GM19372 (cell line): Measurements from ENCODE around the gene UNKL.

ENCODE experiments used
- ATAC-seq: cut with Tn5 transposase; IDR thresholded peaks from one replicate; pipeline ENCODE4 v1.9.1; 2021; ENCODE audit warnings: mild to moderate bottlenecking, low read depth, moderate library complexity; ENCODE audit not compliant: unreplicated experiment

The UNKL gene

DNA sequence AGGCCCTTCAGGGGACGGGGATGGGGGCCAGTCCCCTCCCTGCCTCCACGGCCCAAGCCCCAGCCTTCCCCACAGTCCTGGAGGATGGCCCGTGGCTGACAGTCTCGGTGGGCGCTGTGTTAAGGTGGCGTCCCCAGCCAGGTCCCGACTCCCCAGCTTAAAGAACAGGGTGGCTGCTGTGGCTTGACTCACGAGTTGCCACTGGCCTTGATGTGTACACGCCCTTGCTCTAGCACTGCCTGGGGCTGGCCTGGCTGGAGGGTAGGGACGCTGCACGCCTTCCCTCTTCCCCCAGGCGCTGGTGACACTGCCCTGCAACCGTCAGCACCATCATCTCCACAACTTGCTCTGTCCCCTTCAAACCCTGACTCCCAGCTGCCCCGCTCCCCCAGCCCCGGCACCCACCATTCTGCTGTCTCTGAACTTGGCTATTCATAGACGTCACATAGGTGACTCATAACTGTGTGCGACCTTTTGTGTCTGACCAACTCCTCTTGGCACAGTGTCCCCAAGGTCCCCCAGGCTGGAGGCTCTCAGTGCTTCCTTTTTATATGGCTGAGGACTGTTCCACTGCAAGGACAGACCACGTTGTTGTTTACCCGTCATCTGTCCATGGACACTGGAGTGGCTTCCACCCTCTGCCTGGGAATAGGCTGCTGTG, 56.5 kb downstream of the UNKL start:
- ATAC-seq = no peak

DNA sequence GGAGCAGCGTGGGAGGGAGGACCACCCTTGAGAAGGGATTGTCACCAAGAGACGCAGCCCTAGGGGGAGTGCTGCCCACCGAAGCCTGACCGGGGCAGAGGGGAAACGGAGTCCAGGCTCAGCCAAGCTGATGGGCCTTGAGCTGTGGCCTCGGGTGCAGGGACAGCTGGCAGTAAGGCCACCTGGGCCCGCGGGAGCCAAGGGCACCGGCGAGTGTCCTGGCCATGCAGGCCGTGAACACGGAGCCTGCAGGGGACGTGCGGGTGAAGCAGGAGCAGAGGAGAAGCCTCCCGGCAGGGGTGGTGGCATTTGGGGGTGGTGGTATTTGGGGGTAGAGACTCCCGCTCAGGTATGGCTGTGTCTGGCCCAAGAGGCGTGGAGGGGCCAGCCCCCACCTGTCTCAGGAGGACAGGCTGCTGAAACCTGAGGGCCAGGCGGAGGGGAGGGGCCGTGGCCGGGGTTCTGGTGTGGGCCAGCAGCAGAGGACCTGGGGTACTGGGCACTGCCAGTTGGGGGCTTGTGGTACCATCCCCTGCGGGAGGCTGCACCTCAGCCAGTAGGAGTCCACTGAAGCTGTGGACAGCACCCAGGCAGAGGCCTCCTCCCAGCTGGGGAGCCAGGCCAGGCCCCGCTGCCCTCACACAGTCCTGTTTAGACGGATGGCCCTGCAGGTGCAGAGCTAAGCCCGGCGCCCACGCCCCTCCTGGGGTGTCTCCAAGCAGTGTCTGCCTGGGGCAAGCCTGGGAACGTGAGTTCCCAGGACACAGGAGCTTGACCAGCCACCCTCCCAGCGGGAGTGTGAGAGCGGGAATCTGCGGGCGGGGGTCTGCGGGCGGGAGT, 58.2 kb downstream of the UNKL start:
- no peak for ATAC-seq

DNA sequence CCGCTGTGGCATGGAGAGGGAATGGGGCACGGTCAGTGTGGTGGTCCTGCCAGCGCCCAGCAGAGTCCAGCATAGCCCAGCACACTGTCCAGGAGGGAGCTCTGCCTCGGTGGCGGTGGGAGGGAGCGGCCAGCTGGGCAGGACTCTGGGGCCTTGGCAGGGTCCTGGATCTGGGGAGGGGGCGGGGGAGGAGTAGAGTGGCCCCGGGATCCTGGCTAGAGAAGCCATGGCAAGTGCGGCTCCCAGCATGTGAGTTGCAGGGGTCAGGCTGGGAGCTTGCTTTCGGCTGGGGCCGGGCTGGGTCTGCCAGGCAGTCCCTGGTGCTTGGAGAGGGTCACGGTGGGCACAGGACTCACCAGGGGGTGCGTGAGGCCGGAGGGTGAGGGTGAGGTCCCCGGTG, 58.9 kb downstream of the UNKL start:
- no peak for ATAC-seq

DNA sequence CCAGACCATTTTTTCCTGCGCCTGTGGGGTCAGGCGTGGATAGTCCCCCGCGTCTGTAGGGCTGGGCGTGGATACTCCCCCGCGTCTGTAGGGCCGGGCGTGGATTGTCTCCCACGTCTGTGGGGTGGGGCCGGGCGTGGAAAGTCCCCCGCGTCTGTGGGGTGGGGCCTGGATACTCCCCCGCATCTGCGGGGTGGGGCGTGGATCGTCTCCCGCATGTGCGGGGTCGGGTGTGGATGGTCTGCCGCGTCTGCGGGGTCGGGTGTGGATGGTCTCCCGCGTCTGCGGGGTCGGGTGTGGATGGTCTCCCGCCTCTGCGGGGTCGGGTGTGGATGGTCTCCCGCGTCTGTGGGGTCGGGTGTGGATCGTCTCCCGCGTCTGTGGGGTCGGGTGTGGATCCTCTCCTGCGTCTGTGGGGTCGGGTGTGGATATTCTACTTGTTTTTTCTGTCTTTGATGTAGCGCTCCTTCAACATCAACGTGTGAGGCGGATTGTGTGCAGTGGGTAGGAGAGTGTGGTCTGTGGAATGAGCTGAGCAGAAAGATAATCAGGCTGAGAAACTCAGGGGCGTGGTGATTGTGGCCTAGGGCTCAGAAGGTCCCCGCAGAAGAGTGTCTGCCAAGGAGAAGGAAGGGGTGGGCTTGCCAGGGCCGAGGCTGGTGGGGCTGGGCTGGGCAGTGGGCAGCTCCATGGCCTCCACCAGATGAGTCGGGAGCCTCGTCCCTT, 59.5 kb downstream of the UNKL start:
- ATAC-seq = no peak

DNA sequence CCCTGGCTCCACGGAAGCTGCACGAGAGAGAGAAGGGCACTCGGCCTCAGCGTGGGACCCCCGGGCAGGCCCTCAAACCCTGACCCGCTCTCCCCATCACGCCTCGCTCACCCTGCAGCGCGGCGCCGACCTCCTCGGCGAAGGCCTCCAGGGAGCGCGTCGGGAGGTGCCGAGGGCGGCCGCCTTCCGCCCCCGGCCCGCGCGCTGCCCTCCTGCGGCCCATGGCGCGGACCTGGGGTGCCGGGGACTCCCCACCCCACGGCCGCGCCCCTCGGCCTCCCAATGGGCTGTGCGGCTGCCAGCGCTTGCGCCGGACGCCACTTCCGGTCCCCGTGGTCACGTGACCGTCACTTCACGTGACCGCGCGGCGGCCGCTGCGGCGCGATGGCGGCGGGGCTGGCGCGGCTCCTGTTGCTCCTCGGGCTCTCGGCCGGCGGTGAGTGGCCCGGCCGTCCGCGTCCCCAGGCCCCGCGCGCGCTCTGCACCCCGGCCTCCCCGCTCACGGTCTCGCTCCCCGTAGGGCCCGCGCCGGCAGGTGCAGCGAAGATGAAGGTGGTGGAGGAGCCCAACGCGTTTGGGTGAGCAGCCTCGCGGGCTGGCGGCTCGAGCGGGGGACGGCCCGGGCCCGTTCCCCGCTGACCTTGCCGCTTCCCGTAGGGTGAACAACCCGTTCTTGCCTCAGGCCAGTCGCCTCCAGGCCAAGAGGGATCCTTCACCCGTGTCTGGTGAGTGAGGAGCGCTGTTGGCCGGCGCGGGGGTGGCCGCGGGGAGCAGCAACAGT, 62.7 kb downstream of the UNKL start, which contains the start of the genes GNPTG and TSR3:
Gene GNPTG, plus strand, starts transcription at position 350 of the 781 bp plus-strand sequence. Its CDS starts 35 bp downstream, at position 385.
Gene TSR3, minus strand, starts transcription at position 297 of the 781 bp plus-strand sequence. Its CDS starts 74 bp downstream, at position 223.
- ATAC-seq = peak; percentile 81

DNA sequence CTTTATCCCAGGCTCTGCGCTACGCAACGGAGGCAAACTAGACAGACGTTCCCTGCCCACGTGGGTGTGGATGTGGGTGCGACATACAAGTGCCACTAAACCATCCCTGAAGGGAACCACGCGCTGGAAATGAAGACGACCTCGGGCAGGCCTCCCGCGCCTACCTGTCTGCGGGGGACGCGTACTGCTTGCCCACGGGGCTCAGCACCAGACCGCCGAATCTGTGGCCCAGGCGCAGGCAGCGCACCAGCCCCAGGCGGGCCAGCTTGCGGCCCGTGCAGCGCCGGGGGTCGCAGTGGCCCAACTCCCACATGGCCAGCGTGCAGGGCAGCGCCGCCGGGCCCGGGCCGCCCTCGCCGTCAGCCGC, 63.3 kb downstream of the UNKL start:
- peak; percentile 32 for ATAC-seq

DNA sequence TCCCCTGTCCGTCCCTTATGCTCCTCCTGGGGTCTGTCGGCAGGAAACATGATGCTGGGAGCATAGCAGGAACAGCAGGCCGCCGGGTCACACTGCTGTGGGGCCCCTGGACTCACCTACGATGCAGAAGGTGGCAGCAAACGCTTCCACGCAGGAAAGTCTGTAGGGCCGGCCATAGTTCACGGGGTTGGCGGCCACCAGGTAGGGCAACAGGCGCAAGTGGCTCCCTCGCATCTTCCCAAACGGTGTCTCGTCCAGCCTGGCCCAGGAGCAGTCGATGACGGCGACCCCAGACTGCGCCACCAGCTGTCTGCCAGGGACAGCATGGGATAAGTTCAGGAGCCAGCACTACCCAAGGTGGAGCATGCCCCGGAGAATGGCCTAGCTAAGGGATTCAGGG, 63.8 kb downstream of the UNKL start:
- ATAC-seq = no peak

DNA sequence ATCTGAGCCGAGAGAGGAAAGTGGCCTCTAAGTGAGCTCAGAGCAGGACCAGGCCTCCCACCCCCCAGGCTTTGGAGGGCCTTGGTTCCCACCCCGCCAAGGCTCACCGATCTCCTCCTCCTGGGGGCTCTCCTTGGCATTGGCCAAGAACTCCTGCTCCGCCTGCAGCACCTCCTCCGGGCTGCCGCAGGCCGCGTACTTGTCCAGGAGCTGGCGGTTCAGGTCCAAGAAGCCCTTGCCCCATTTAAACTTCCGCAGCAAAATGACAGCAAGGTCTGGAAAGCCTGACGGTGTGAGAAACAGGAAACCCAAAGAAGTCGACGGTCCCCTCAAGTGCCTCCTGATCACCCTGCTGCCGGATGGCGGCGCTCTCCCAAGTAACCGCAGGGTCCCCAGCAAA, 64.6 kb downstream of the UNKL start:
- no peak for ATAC-seq

DNA sequence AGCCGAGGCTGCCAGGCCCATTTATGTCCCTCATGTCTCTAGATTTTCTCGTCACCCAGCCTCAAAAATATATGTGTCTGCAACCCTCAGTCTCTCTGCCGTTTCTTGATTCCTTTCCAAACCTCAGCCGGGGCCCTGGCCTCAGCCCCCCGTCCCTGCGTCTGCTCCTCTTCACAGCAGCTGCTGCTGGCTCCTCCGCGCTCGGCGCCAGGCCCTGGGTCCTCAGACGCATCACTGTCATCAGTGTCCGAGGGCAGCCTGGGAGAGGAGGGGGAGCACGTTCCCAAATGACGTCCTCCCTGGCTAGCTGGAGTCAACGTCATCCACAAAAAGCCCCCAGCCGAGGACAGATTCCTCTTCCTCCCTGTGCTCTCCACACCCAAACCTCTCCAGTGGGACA, 65.2 kb downstream of the UNKL start:
- no peak for ATAC-seq

DNA sequence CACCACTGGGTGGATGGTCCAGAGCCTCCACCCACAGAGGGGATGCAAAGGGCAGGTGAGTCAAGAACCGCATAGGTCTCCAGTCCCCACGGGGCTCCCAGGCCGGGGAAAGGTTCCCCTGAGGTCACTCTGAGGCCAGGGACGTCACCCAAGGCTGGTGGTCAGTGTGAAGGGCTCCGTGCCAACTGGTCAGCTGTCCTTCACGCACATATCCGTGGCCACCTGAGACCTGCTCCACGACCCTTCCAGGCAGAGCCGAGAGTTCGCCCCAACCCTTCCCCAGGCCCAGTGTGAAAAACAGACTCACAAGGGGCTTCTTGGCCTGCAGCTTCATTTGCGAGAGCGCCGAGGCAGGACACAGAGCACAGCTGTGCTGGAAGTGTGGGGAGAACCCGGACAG, 65.6 kb downstream of the UNKL start:
- ATAC-seq = no peak

DNA sequence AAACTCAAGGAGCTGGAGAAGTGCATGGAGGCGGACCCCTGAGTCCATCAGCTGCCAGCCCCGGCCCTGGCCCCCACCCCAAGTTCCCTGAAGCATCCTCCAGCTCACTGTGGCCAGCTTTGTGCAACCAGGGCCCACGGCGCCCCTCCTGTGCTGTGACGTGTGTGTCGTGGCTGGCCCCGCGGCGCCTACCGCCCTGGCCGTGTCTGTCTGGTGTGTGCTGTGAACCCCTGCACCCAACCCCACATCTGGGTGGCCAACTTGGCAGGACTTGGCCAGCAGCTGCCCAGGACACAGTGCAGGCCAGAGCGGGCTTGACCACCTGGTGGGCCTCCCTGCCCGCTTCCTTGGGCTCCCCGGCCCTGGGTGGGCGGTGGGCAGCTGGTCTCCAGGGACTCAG, 66.1 kb downstream of the UNKL start:
- no peak for ATAC-seq

DNA sequence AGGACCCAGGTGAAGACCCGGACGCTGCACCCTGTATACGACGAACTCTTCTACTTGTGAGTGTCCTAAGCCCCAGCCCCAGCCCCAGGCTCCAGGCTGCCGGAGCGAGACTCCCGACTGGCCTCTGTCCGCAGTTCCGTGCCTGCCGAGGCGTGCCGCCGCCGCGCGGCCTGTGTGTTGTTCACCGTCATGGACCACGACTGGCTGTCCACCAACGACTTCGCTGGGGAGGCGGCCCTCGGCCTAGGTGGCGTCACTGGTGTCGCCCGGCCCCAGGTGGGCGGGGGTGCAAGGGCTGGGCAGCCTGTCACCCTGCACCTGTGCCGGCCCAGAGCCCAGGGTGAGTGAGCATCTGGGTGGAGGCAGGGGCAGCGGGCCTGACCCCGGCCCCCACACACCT, 66.5 kb downstream of the UNKL start:
- ATAC-seq = no peak

DNA sequence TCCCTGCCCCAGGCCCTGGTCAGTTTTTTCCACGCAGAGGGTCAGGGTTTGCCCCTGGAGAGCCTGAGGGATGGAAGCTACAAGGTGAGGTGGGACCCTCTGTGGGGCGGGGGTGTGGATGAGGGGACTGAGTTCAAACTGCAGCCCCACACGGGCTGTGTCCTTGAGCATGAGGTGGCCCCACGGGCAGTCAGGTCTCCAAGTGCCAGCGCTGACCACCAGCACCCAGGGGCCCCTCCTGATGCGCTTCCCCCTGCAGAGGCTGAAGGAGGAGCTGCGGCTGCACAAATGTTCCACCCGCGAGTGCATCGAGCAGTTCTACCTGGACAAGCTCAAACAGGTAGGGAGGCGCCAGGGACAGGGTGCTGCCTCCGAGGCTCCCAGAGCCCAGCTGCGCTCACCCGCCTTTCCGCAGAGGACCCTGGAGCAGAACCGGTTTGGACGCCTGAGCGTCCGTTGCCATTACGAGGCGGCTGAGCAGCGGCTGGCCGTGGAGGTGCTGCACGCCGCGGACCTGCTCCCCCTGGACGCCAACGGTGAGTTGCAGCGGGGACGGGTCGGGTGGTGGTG, 67.1 kb downstream of the UNKL start:
- no peak for ATAC-seq

DNA sequence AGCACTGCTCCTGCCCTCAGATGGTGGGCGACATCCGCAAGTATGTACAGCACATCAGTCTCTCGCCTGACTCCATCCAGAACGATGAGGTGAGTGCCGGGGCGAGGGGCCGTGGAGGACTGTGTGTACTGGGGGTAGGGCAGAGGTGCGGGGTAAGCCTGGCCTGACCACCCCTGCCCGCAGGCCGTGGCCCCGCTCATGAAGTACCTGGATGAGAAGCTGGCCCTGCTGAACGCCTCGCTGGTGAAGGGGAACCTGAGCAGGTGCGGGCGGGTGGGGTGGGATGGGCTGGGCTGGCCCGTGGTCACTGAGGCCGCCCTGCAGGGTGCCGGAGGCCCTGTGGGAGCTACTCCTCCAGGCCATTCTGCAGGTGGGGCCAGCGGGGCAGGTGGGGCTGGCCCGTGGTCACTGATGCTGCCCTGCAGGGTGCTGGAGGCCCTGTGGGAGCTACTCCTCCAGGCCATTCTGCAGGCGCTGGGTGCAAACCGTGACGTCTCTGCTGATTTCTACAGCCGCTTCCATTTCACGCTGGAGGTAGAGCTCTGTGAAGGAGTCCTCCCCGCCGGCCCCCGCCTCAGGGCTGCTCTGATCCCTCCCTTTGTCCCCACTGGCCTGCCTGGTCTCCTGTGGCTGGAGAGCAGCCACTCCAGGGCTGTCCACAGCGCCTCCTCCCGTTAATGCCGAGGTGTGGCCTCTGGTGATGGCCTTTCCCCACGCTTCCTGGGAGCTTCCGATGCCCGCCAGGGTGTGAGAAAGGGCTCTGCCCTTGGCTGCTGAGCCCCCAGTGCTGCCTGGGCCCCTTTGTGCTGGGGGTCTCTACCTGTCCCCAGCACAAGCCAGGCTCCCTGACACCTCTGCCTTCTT, 67.8 kb downstream of the UNKL start:
- no peak for ATAC-seq

DNA sequence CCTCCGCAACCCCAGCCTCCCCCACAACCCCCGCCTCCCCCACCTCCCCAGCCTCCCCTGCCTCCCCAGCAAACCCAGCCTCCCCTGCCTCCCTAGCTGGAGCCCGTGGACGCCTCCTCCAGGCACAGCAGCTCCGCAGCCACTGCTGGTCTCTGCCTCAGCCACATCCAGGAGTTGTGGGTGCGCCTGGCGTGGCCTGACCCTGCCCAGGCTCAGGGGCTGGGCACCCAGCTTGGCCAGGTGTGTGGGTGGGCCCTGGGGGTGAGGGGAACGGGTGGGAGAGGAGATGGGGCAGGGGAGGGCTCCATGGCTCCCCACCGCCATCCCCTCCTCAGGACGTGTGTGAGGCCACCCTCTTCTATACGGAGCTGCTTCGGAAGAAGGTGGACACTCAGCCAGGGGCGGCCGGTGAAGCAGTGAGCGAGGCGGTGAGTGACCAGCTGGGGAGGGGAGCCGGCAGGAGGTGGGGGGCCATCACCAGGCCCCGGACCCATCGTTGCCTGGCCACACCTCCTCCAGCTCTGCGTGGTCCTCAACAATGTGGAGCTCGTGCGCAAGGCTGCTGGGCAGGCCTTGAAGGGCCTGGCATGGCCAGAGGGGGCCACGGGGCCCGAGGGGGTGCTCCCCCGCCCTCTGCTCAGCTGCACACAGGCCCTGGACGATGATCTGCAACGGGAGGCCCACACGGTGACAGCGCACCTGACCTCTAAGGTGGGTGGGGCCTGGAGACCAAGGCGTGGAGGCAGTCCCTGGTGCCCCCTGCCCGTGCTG, 68.7 kb downstream of the UNKL start:
- no peak for ATAC-seq

DNA sequence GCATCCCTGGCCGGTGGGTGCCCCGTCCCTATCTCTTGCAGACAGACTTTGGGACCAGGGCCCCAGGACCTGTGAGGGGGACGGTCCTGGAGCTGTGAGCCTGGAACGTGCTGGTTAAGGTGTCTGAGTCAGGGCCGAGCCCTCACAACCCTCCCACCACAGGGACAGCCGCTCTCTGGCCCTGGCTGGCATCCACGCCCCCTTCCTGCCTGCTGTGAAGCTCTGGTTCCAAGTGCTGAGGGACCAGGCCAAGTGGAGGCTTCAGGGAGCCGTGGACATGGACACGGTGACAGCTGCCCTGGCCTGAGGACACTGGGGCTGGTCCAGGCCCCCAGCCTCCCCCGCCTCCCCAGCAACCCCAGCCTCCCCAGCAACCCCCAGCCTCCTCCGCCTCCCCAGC, 69.4 kb downstream of the UNKL start:
- no peak for ATAC-seq

DNA sequence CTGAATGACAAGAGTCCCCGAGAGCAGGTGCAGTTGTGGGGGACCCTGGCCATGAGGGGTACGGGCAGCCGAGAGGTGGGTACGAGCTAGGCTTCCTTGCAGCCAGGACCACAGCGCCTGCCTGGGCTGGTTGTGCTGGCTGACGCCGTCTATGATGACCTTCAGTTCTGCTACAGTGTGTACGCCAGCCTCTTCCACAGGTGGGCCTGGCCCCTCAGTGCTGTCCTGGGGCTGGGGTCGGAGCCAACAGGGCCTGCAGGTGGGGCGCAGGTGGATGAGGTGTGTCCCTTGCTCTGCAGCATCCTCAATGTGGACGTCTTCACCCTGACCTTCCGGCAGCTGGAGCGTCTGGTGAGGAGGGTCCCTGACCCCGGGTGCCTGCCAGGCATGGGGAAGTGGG, 70.0 kb downstream of the UNKL start:
- no peak for ATAC-seq

DNA sequence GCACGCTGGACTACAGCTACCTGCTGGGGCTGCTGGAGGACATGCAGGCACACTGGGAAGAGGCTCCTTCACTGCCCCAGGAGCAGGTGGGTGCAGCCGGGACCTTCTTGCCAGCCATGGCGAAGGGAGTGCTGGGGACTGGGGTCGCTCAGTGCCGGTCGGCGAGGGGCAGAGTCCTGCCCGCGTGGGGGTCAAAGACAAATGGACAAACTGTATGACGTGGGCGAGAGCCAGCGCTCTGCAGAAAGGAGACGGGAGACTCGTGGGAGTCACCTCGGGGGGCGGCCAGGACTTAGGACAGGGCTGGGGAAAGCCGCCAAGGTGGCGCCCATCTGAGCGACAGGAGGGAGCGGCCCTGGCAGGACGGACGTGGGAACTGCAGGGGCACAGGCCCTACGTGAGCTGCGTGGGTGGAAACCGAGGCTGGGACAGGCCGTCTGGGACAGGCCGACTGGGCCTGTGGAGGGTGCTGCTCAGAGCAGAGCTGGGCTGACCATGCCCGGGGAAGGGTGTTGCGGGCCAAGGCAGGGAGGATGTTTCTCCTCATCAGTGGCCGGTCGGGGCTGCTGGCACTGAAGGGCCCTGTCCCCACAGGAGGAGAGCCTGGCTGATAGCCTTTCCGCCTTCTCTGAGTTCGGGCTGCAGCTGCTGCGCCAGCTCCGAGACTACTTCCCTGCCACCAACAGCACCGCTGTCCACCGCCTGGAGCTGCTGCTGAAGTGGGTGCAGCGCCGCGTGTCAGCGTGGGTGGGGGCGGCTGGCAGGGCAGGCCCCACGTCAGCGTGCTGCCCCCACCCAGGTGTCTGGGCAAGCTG, 70.9 kb downstream of the UNKL start:
- ATAC-seq = no peak
